ENCODE results near the gene MARK3.

- TF ChIP-seq POLR2A (IDR thresholded peaks at IDR 0.05; ENCODE audit: low read depth, low read length) = no peak
- no peak for TF ChIP-seq REST (IDR thresholded peaks at IDR 0.05; ENCODE audit: low read depth, low read length)
Observed at GRCh38 chr14:103531421-103532215, 146.4 kb downstream of the MARK3 start.

Measured in GM12878 (cell line).